Mucosa of stomach (tissue), 1 donor: ENCODE measurements around the gene DGAT2L6.
"Not testable (repeated sequence)": the region's sequence is repeated elsewhere in the genome, so short reads cannot be mapped to it uniquely, and the experiment has no call there.

ENCODE experiments used
- H3K27me3 ChIP-seq: one replicate; pipeline ENCODE4 v1.7.0; 2013; ENCODE audit warnings: mild to moderate bottlenecking, low read length; ENCODE audit not compliant: control insufficient read depth, insufficient read depth
- H3K36me3 ChIP-seq: one replicate; pipeline ENCODE4 v1.7.0; 2013; ENCODE audit warnings: low read length; ENCODE audit not compliant: control insufficient read depth, insufficient read depth
- H3K4me1 ChIP-seq: one replicate; pipeline ENCODE4 v1.7.0; 2013; ENCODE audit warnings: mild to moderate bottlenecking, low read length; ENCODE audit not compliant: control insufficient read depth, insufficient read depth
- H3K4me3 ChIP-seq: one replicate; pipeline ENCODE4 v1.7.0; 2013; ENCODE audit warnings: low read length
- H3K9ac ChIP-seq: one replicate; pipeline ENCODE4 v1.7.0; 2013; ENCODE audit warnings: mild to moderate bottlenecking, low read length, moderate library complexity
- H3K9me3 ChIP-seq: one replicate; pipeline ENCODE4 v1.7.0; 2013; ENCODE audit warnings: mild to moderate bottlenecking, low read length, moderate library complexity; ENCODE audit not compliant: control insufficient read depth
- donor health status: Pancreatic carcinoma.

DGAT2L6 gene

GRCh38 chrX:70209570-70209969 lies 32.3 kb downstream of the DGAT2L6 start:
- H3K4me3 ChIP-seq, H3K36me3 ChIP-seq, H3K27me3 ChIP-seq, H3K9ac ChIP-seq, H3K4me1 ChIP-seq, H3K9me3 ChIP-seq: not testable (repeated sequence)

- H3K4me1 ChIP-seq: peaks cover 3% of the 10 kb centered on the region
- no peak overlapping the region for H3K4me3 ChIP-seq
- H3K9me3 ChIP-seq: no peaks in the 10 kb centered on the region
- no peak overlapping the region for H3K9ac ChIP-seq
- no peaks in the 10 kb centered on the region for H3K27me3 ChIP-seq
- no peaks in the 10 kb centered on the region for H3K36me3 ChIP-seq
Measured at GRCh38 chrX:70219938-70220764, 42.9 kb downstream of the DGAT2L6 start.

- Histone ChIP-seq H3K4me1 (no peaks in the 10 kb centered on the region), H3K4me3 (no peak overlapping the region), H3K9ac (no peak overlapping the region), H3K36me3 (no peaks in the 10 kb centered on the region), H3K9me3 (no peaks in the 10 kb centered on the region), H3K27me3 (no peaks in the 10 kb centered on the region)
Measured at GRCh38 chrX:70226048-70226447, 48.8 kb downstream of the DGAT2L6 start.

GRCh38 chrX:70226687-70227086 lies 49.4 kb downstream of the DGAT2L6 start:
- H3K9me3 ChIP-seq: no peaks in the 10 kb centered on the region
- no peak overlapping the region for H3K9ac ChIP-seq
- H3K4me3 ChIP-seq: no peak overlapping the region
- no peaks in the 10 kb centered on the region for H3K27me3 ChIP-seq
- H3K36me3 ChIP-seq: no peaks in the 10 kb centered on the region
- no peaks in the 10 kb centered on the region for H3K4me1 ChIP-seq

GRCh38 chrX:70231666-70232065 lies 54.4 kb downstream of the DGAT2L6 start:
- Histone ChIP-seq H3K27me3 (no peaks in the 10 kb centered on the region), H3K9me3 (no peaks in the 10 kb centered on the region), H3K4me3 (no peak overlapping the region), H3K9ac (no peak overlapping the region), H3K36me3 (no peaks in the 10 kb centered on the region), H3K4me1 (no peaks in the 10 kb centered on the region)

GRCh38 chrX:70234355-70234754 lies 57.1 kb downstream of the DGAT2L6 start, which contains the start of gene AWAT1:
TSS of gene AWAT1 (plus strand) at chrX:70234655. CDS start at chrX:70234696, 41 bp downstream.
- Histone ChIP-seq H3K36me3 (no peaks in the 10 kb centered on the region), H3K4me1 (no peaks in the 10 kb centered on the region), H3K9ac (no peak within 1 kb of the TSS), H3K9me3 (no peaks in the 10 kb centered on the region), H3K4me3 (no peak within 1 kb of the TSS), H3K27me3 (no peaks in the 10 kb centered on the region)

- H3K9me3 ChIP-seq: no peaks in the 10 kb centered on the region
- no peaks in the 10 kb centered on the region for H3K27me3 ChIP-seq
- H3K36me3 ChIP-seq: no peaks in the 10 kb centered on the region
- no peak overlapping the region for H3K9ac ChIP-seq
- no peaks in the 10 kb centered on the region for H3K4me1 ChIP-seq
- H3K4me3 ChIP-seq: no peak overlapping the region
Measured at GRCh38 chrX:70240751-70241150, 63.5 kb downstream of the DGAT2L6 start.

- Histone ChIP-seq H3K9ac (no peak overlapping the region), H3K9me3 (no peaks in the 10 kb centered on the region), H3K4me3 (no peak overlapping the region), H3K36me3 (no peaks in the 10 kb centered on the region), H3K27me3 (no peaks in the 10 kb centered on the region), H3K4me1 (no peaks in the 10 kb centered on the region)
Measured at GRCh38 chrX:70241501-70241900, 64.2 kb downstream of the DGAT2L6 start.

- H3K9me3 ChIP-seq, H3K4me1 ChIP-seq, H3K4me3 ChIP-seq, H3K27me3 ChIP-seq, H3K36me3 ChIP-seq, H3K9ac ChIP-seq: not testable (repeated sequence)
Measured at GRCh38 chrX:70243601-70244000, 66.3 kb downstream of the DGAT2L6 start.

GRCh38 chrX:70244881-70245280 lies 67.6 kb downstream of the DGAT2L6 start:
- H3K4me1 ChIP-seq: no peaks in the 10 kb centered on the region
- H3K27me3 ChIP-seq: no peaks in the 10 kb centered on the region
- no peak overlapping the region for H3K4me3 ChIP-seq
- H3K9me3 ChIP-seq: no peaks in the 10 kb centered on the region
- no peaks in the 10 kb centered on the region for H3K36me3 ChIP-seq
- no peak overlapping the region for H3K9ac ChIP-seq

GRCh38 chrX:70247252-70247651 lies 70.0 kb downstream of the DGAT2L6 start:
- Histone ChIP-seq H3K27me3 (no peaks in the 10 kb centered on the region), H3K4me3 (no peak overlapping the region), H3K9ac (no peak overlapping the region), H3K9me3 (no peaks in the 10 kb centered on the region), H3K36me3 (no peaks in the 10 kb centered on the region), H3K4me1 (no peaks in the 10 kb centered on the region)

GRCh38 chrX:70252491-70252890 lies 75.2 kb downstream of the DGAT2L6 start:
- Histone ChIP-seq H3K9ac (no peak overlapping the region), H3K4me3 (no peak overlapping the region), H3K4me1 (no peaks in the 10 kb centered on the region), H3K27me3 (no peaks in the 10 kb centered on the region), H3K36me3 (no peaks in the 10 kb centered on the region), H3K9me3 (no peaks in the 10 kb centered on the region)
